GM12892 (cell line): ENCODE data around the gene IL17RA.

ENCODE experiments used
- POLR2A ChIP-seq: IDR thresholded peaks from 2 replicates; pipeline ENCODE4 v1.6.1; 2011; ENCODE audit warnings: low read depth, low read length, control low read depth
- TAF1 ChIP-seq: IDR thresholded peaks from 2 replicates; pipeline ENCODE4 v1.6.1; 2011; ENCODE audit warnings: low read depth, mild to moderate bottlenecking, control low read depth, low read length, borderline replicate concordance

DNA sequence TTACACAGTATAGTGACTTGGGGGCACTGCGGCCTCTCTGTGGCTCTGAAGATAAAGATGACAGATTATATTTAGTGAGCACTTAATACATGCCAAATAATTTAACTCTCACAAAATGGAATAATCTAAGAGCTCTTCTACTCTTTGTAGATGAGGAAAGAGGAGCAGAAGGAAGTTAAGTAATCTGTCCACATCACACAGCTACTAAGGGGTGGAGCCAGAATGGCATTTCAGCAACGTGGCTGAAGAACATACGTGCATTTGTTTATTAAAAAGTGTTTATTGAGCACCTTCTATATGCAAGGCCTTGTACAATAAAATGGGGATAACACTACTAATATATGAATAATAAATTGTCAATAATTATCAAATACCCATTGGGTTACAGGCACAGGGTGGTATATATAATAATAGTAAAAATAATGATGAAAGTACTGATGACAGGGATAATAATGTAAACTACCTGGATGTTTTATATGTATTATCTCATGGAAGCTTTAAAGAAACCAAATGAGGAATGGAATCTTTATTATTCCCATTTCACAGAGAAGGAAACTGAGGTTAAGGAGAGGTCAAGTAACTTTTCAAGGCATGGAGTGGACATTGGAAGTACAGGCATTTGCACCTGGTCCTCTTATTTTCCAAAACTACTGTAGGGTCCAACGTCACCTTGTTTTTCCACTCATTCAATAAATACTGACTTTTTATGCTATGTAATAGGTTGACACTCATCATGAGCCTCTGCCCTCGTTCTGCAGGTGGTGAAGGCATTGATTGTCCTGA is 38.0 kb upstream of the IL17RA start:
- TF ChIP-seq TAF1 (no peak), POLR2A (no peak)
